Measurements from ENCODE around the gene MAD1L1.

The MAD1L1 gene

GRCh38 chr7:1946025-1946772 is 286.5 kb downstream of the MAD1L1 start:
- no peak for DNase-seq

GRCh38 chr7:1945558-1945957 is 287.2 kb downstream of the MAD1L1 start:
- DNase-seq = no peak

GRCh38 chr7:1944619-1945210 is 288.0 kb downstream of the MAD1L1 start:
- no peak for DNase-seq

GRCh38 chr7:1943933-1944618 is 288.7 kb downstream of the MAD1L1 start:
- no peak for DNase-seq

DNA sequence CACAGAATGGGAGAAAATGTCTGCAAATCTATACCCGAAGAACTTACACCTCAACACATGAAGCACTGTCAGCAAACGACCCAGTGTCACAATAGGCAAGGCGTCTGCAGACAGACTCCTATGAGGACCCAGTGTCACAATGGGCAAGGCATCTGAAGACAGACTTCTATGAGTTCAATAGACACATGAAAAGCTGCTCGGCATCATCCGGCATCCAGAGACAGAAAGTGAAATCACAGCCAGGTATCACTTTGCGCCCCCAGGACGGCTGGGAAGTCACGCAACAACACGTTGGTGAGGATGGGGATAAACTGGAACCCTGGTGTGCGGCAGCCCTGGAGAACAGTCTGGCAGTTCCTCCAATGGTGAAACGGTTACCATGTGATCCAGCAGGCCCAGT is 289.4 kb downstream of the MAD1L1 start:
- DNase-seq = no peak

DNA sequence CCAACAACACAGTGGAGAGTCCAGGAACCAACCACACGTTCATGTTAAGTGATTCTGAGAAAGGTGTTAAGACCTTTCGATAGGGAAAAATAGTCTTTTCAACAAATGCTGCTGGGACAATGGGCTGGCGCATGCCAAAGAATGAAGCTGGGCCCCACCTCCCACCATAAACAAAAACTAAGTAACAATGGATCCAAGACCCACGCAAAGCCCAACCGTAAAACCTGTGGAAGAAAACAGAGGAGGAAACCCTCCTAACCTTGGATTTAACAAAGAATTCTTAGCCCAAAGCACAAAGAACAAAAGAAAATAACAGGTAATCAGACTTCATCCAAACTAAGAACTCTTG is 289.8 kb downstream of the MAD1L1 start:
- DNase-seq = no peak

GRCh38 chr7:1942243-1942940 is 290.4 kb downstream of the MAD1L1 start:
- no peak for DNase-seq

DNA sequence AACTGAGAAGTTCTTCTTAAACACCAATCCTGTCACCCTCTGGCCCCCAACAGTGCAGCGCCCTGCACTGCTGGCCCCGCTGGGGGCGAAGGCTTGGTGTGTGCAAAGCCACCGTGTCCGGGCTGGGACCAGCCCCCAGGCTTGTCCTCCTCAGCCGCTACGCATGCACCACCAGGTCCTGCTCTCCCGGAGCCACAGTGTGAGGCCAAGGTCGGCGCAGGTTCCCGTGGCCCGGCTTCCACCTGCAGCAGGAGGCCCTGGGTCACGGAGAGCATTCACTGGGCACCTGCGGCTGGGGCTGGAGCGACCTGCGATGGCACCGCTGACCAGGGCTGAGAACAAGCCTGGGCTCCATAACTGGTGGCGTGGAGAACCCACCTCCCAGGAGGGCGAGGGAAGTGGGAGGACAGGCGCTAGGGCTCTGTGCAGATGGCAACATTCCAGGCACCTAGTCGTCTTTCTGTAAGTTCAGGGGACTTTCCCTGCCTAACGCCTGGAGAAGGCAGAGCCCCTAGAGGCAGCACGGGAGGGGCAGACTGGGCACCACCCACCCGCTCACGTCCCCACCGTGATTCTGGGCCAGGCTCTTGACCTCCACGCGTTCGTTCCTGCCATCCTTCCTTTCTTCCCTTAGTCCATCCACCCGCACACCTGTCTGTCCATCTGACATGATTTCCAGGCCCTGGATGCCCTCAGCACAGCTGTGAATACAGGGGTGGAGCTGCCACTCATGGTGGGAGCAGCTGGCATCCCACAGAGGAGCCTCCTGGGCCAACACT is 291.1 kb downstream of the MAD1L1 start:
- DNase-seq = no peak

DNA sequence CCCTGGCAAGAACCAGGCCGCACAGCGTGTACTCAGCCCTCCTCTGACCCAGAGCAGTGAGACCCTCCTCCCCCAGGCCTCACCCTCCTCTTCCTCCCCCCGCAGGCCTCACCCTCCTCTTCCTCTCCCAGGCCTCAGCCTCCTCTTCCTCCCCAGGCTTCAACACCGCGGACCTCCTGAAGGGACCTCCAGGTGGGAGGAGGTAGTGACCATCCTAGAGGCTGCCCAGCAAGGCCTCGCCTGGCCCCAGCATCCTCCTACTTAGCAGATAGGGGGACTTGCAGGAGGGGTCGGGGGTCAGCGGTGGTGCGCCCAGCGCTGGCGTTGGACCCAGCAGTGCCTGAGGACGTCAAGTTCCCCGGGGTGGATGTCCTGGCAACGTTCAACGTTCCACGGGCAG is 291.9 kb downstream of the MAD1L1 start:
- no peak for DNase-seq

DNA sequence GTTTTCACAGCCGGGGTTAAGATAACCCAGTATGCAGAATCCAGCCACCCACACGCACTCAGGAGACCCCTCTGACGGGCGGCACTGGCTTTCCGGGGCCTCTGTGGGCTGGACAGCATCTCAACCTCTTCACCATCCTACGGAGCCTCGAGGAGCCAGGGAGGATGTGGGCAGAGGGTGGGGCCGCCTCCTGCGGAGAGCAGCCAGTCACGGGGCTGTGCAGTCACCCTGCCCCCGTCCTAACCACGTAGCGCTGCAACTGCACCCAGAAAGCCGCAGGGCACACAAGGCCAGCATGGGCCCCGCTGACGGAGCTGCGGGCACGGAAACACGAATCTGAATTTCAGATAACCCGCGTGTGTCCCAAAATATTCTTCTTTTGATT is 292.4 kb downstream of the MAD1L1 start:
- DNase-seq = peak; percentile 69 to 90 (median 80)

DNA sequence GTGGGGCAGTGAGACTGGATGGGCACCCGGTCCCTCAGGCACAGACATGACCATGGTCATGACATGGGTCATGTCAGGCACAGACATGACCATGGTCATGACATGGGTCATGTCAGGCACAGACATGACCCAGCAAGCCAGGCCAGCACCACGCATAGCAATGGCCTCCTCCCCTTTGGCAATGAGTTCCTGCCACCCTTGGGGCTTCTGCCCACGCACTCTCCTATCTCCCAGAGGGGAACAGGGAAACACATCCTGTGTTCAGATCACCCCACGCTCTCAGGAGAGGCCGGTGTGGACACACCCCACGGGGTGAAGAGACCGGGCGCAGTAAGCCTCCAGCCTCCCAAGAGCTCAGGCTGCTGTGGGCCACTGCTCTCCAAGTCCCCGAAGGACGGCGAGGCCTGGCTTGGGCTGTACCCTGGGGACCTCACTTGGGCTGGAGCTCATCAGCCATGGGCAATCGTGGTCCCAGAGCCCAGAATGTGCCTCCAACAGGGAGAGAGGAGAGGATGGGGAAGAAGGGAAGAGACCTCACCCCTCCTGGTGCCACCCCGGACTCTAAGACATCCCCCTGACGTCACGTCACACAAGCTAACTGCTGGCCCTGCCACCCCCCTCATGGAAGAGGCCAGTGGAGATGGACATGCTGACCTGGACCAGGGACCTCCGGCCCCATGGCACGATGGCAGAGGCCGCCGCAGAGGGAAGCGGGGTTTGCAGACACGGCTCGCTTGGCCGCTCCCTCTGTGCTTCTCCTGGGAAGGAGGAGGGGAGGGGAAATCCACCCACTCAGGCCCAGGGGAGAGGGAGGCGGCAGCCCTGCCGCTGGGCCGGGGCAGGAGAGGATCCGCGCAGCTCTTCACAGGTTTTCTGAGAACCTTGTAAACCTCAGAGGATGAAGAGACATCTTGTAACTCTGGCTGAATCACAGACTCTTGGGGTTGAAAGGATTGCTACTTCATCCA is 293.0 kb downstream of the MAD1L1 start:
- DNase-seq = peak in 1 of 4 experiments; percentile 47

DNA sequence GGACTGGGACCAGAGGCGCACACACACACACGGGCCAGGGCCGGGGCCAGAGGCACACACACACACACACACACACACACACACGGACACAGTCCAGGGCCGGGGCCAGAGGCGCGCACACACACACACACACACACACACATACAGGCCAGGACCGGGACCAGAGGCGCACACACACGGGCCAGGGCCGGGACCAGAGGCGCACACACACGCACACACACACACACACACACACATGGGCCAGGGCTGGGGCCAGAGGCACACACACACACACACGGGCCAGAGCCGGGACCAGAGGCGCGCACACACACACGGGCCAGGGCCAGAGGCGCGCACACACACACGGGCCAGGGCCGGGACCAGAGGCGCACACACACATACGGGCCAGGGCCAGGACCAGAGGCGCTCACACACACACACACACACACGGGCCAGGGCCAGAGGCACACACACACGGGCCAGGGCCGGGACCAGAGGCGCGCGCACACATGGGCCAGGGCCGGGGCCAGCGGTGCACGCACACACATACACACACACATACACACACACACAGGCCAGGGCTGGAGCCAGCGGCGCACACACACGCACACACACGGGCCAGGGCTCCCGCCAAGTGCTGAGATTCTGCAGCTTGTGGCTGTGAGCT is 293.8 kb downstream of the MAD1L1 start:
- DNase-seq = no peak

GRCh38 chr7:1937252-1937605 is 295.5 kb downstream of the MAD1L1 start:
- DNase-seq = no peak

DNA sequence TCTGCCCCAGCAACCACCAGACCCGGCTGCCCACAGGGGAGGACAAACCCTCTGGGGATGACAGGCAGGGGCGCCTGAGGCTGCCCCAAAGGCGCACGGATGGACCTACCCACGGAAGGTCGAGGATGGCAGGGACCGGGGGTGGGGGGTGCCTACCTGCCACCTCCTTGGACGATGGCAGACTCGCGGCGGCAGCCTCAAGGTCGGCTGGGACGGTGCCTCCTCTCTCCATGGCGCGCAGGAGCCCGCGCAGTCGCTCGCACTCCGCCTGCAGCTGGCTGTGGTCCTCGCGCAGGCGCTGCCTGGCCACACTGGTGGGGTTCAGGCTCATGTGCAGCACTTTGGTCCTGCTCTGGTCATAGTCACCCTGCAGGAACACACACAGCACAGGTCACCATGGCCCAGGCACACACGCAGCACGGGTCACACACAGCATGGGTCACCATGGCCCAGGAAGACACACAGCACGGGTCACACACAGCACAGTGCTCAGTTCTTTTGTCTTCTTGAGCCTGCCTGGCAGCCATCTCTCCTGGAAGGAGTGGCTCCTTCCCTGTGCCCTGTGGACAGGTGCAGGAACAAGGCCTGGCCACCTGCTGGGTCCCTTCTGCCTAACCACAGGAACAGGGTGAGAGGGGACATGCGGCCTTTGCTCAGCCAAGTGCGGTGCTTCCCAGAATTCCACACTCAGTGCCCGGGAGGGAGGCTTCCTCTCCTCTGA is 296.1 kb downstream of the MAD1L1 start:
- DNase-seq = no peak

GRCh38 chr7:1936006-1936310 is 296.8 kb downstream of the MAD1L1 start:
- no peak for DNase-seq

DNA sequence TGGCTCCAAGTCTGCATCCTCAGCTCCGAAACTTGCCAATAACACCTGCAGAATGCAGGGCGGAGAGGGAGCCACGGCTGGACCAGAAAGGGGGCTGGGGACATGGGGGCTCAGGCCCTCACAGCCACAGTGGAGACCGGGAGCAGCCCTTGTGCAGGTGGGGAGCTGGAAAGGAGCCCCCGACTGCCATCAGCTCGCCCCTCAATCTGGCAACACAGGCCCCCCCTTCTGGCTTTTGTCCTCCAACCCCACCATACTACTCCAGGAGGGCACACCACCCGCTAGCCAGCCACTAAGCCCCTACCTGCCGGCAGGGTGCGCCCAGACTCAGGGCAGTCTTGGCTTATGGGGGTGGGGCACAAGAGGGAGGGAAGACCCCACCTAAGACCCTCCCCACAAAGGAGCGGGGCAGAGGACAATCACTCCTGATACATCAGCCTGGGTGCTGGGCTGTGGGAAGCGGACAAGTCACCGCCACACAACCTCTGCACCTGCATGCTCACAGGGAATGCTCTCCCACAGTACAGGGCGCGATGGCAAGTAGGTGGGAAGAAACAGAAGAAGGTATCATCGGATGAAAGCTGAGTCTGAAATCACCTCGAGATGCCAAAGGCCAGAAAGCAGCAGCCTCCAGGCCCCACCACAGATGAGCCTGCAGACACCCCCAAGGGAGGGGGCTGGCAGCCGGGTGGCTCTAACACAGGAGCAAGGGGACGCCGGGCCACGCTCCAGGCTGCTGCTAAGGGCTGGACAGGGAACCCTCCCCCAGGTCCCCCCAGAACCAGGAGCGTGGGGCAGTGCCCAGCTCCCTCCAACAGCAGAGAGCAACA is 297.4 kb downstream of the MAD1L1 start:
- DNase-seq = no peak

DNA sequence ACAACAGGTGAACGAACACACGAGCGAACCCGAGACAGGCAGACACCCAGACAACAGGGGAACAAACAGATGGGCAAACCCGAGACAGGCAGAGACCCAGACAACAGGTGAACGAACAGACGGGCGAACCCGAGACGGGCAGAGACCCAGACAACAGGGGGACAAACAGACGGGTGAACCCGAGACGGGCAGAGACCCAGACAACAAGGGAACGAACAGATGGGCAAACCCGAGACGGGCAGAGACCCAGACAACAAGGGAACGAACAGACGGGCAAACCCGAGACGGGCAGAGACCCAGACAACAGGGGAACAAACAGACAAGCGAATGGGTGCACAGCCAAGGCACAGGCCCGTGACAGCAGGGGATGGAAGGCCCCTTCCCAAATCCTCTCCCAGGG is 298.0 kb downstream of the MAD1L1 start:
- no peak for DNase-seq

DNA sequence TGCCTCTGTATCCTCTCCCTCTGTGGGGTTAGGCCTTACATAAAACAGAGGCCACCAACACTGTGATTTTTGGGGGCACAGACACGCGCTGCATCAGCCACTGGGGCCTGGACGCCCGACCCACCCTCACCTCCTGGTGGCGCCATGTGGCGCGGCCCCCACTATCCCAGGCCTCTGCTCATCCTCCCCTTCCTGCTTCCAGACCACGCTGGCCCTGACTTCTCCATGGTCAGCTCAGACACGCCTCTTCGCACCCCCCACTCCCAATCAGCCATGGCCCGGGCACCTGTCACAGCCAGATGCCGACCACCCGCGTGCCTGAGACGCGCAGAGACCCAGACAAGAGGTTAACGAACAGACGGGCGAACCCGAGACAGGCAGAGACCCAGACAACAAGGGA is 298.7 kb downstream of the MAD1L1 start:
- DNase-seq = no peak

GRCh38 chr7:1933066-1933750 is 299.5 kb downstream of the MAD1L1 start:
- DNase-seq = no peak
